Omental fat pad (tissue), 4 donors: ENCODE measurements around the gene G6PC3. TPM values are rescaled to one million over a fixed set of nuclear protein-coding genes. Genes with fewer than 3 reads are reported as not detected.
"Not testable (repeated sequence)": the region's sequence is repeated elsewhere in the genome, so short reads cannot be mapped to it uniquely, and the experiment has no call there.

Source experiments
- ATAC-seq: fragments of 150-250 bp; one replicate; pipeline ENCODE4 v1.9.1; 2016; ENCODE audit warnings: mild to moderate bottlenecking, moderate library complexity; ENCODE audit not compliant: low FRiP score
- DNase-seq: peaks from one replicate; pipeline ENCODE4 v3.0.0-alpha.2; 2019; ENCODE audit warnings: low spot score
- CTCF ChIP-seq, 3 donors: fragments of 450-650 bp; IDR thresholded peaks; one replicate each; pipeline ENCODE4 v1.5.1; 2016 to 2017; ENCODE audit warnings: antibody characterized with exemption in 3 of 3, mild to moderate bottlenecking in 3 of 3, moderate library complexity in 2 of 3
- total RNA-seq, 4 donors: library from RNA; depleted of rRNA; stranded (reverse); fragments of >200 nt; gene quantifications; one replicate each; pipeline ENCODE4 v1.1.0, GENCODE V29; 2016

Gene G6PC3
- total RNA-seq, 4 donors from 2014 or later, result 30.1 to 58.3 (median 39.0) TPM

GRCh38 chr17:44097110-44097958, 26.8 kb downstream of the G6PC3 start:
- TF ChIP-seq CTCF (IDR thresholded peaks at IDR 0.05), result no peak
- ATAC-seq (no peak), DNase-seq (no peak)

GRCh38 chr17:44101858-44102257, 31.3 kb downstream of the G6PC3 start:
- DNase-seq, ATAC-seq: not testable (repeated sequence)

- ATAC-seq, result no peak
- DNase-seq, result no peak
- TF ChIP-seq CTCF (IDR thresholded peaks at IDR 0.05), result no peak
Measured at GRCh38 chr17:44102849-44103622, 32.5 kb downstream of the G6PC3 start.

- DNase-seq (no peak), ATAC-seq (no peak)
- no peak for TF ChIP-seq CTCF (IDR thresholded peaks at IDR 0.05)
Measured at GRCh38 chr17:44105483-44105882, 34.9 kb downstream of the G6PC3 start.

GRCh38 chr17:44105941-44106340, 35.4 kb downstream of the G6PC3 start:
- no peak for DNase-seq
- TF ChIP-seq CTCF (IDR thresholded peaks at IDR 0.05), result no peak
- no peak for ATAC-seq

- no peak for DNase-seq
- TF ChIP-seq CTCF (IDR thresholded peaks at IDR 0.05), result no peak
- ATAC-seq, result no peak
Measured at GRCh38 chr17:44106801-44107200, 36.3 kb downstream of the G6PC3 start.

GRCh38 chr17:44108440-44109311, 38.1 kb downstream of the G6PC3 start:
- no peak for TF ChIP-seq CTCF (IDR thresholded peaks at IDR 0.05)
- ATAC-seq (peak; percentile 41), DNase-seq (no peak)
